Chondrocyte (in vitro differentiated cells): Measurements from ENCODE around the gene POU2F1. TPM values are rescaled to one million over a fixed set of nuclear protein-coding genes. Genes with fewer than 3 reads are reported as not detected.
A peak's percentile ranks its signal among the peaks of the same experiment; 100 is the strongest.

Source experiments
- DNase-seq: peaks from one replicate; pipeline ENCODE4 v3.0.0; 2021; ENCODE audit warnings: mixed read lengths, low spot score
- H3K27ac Mint-ChIP-seq: one replicate; pipeline ENCODE4 v1.8.0; 2021; ENCODE audit warnings: mild to moderate bottlenecking, moderate library complexity, mixed read lengths; ENCODE audit not compliant: unreplicated experiment
- H3K27me3 Mint-ChIP-seq: 2 replicates; pipeline ENCODE4 v1.8.0; 2021; ENCODE audit warnings: low read depth, mixed read lengths
- H3K36me3 Mint-ChIP-seq: 2 replicates; pipeline ENCODE4 v1.8.0; 2021; ENCODE audit warnings: low read depth, mixed read lengths
- H3K4me1 Mint-ChIP-seq: 2 replicates; pipeline ENCODE4 v1.8.0; 2021; ENCODE audit warnings: low read depth, mild to moderate bottlenecking, mixed read lengths
- H3K4me3 Mint-ChIP-seq: one replicate; pipeline ENCODE4 v1.8.0; 2021; ENCODE audit warnings: mild to moderate bottlenecking, moderate library complexity, mixed read lengths; ENCODE audit not compliant: unreplicated experiment
- H3K9me3 Mint-ChIP-seq: 2 replicates; pipeline ENCODE4 v1.8.0; 2021; ENCODE audit warnings: low read depth, mixed read lengths
- CTCF ChIP-seq: fragments of 200-600 bp; sonication (generic); IDR thresholded peaks from 2 replicates; pipeline ENCODE4 v1.5.0; 2021; ENCODE audit warnings: antibody characterized with exemption, mild to moderate bottlenecking, moderate library complexity
- total RNA-seq: library from RNA; stranded (reverse); gene quantifications from 3 replicates; pipeline ENCODE4 v1.2.1, GENCODE V29; 2021

POU2F1 gene
- total RNA-seq, 1 donor from 2014 or later, result 13.2 TPM

GRCh38 chr1:167270349-167271092 lies 49.8 kb downstream of the POU2F1 start:
- H3K4me3 Mint-ChIP-seq, result no peak overlapping the region
- no peaks in the 10 kb centered on the region for H3K36me3 Mint-ChIP-seq
- DNase-seq, result no peak
- no peaks in the 10 kb centered on the region for H3K9me3 Mint-ChIP-seq
- H3K27ac Mint-ChIP-seq, result peak overlapping the region; percentile 14
- peaks cover 49% of the 10 kb centered on the region for H3K4me1 Mint-ChIP-seq
- no peaks in the 10 kb centered on the region for H3K27me3 Mint-ChIP-seq
- TF ChIP-seq CTCF, result no peak

GRCh38 chr1:167272369-167272957 lies 51.8 kb downstream of the POU2F1 start:
- no peaks in the 10 kb centered on the region for H3K36me3 Mint-ChIP-seq
- DNase-seq, result no peak
- no peak for TF ChIP-seq CTCF
- H3K27me3 Mint-ChIP-seq, result no peaks in the 10 kb centered on the region
- H3K27ac Mint-ChIP-seq, result no peak overlapping the region
- no peaks in the 10 kb centered on the region for H3K9me3 Mint-ChIP-seq
- peaks cover 58% of the 10 kb centered on the region for H3K4me1 Mint-ChIP-seq
- H3K4me3 Mint-ChIP-seq, result no peak overlapping the region

- Mint-ChIP-seq H3K4me1 (peaks cover 53% of the 10 kb centered on the region), H3K4me3 (no peak overlapping the region), H3K27ac (no peak overlapping the region)
Observed at GRCh38 chr1:167273027-167273800, 52.5 kb downstream of the POU2F1 start.

GRCh38 chr1:167274061-167274460 lies 53.4 kb downstream of the POU2F1 start:
- Mint-ChIP-seq H3K4me1 (peaks cover 49% of the 10 kb centered on the region), H3K9me3 (no peaks in the 10 kb centered on the region), H3K27me3 (no peaks in the 10 kb centered on the region), H3K4me3 (no peak overlapping the region), H3K36me3 (no peaks in the 10 kb centered on the region), H3K27ac (peak overlapping the region; percentile 3)
- no peak for TF ChIP-seq CTCF
- no peak for DNase-seq

More at GRCh38 chr1:167273027-167273800, 52.5 kb downstream of the POU2F1 start:
- DNase-seq, result no peak
- Mint-ChIP-seq H3K36me3 (no peaks in the 10 kb centered on the region), H3K9me3 (no peaks in the 10 kb centered on the region), H3K27me3 (no peaks in the 10 kb centered on the region)
- no peak for TF ChIP-seq CTCF

GRCh38 chr1:167276969-167277368 lies 56.3 kb downstream of the POU2F1 start:
- H3K27me3 Mint-ChIP-seq, result no peaks in the 10 kb centered on the region
- no peak overlapping the region for H3K4me3 Mint-ChIP-seq
- H3K36me3 Mint-ChIP-seq, result no peaks in the 10 kb centered on the region
- H3K9me3 Mint-ChIP-seq, result no peaks in the 10 kb centered on the region
- H3K4me1 Mint-ChIP-seq, result peaks cover 51% of the 10 kb centered on the region
- no peak for DNase-seq
- H3K27ac Mint-ChIP-seq, result no peak overlapping the region
- TF ChIP-seq CTCF, result no peak
